MCF 10A (cell line): Measurements from ENCODE around the gene SSMEM1. TPM values are rescaled to one million over a fixed set of nuclear protein-coding genes. Genes with fewer than 3 reads are reported as not detected.
"Not testable (repeated sequence)": the region's sequence is repeated elsewhere in the genome, so short reads cannot be mapped to it uniquely, and the experiment has no call there.

Experiments used
- BruUV-seq: library from RNA; stranded (reverse); fragments of 400-500 nt; replicated peaks from 2 replicates; lab custom pipeline; 2021; lab: Mats Ljungman, UMichigan
- CTCF ChIA-PET: fragments of 300-600 bp; sonication (Branson Sonifier 250); formaldehyde crosslinking; extraction: SDS; loops from one replicate; lab custom pipeline; 2021; ENCODE audit warnings: antibody characterized with exemption, inconsistent platforms; lab: Yijun Ruan, JAX
- POLR2A ChIA-PET: fragments of 300-600, 350-650 bp; sonication (Branson Sonifier 250); formaldehyde crosslinking; extraction: SDS; loops from one replicate; lab custom pipeline; 2020; ENCODE audit warnings: antibody characterized with exemption, inconsistent platforms; lab: Yijun Ruan, JAX
- DNase-seq: peaks from one replicate; pipeline ENCODE4 v3.0.0-alpha.2; 2018; ENCODE audit not compliant: unreplicated experiment
- H3K27ac Mint-ChIP-seq: one replicate; pipeline ENCODE4 v1.8.0; 2022; ENCODE audit warnings: mild to moderate bottlenecking, low read depth, mixed read lengths; ENCODE audit not compliant: unreplicated experiment
- H3K27me3 Mint-ChIP-seq: one replicate; pipeline ENCODE4 v1.8.0; 2022; ENCODE audit warnings: mixed read lengths; ENCODE audit not compliant: insufficient read depth, unreplicated experiment
- H3K36me3 Mint-ChIP-seq: one replicate; pipeline ENCODE4 v1.8.0; 2022; ENCODE audit warnings: mild to moderate bottlenecking, moderate library complexity, mixed read lengths; ENCODE audit not compliant: insufficient read depth, unreplicated experiment
- H3K4me1 Mint-ChIP-seq: one replicate; pipeline ENCODE4 v1.8.0; 2022; ENCODE audit warnings: mixed read lengths; ENCODE audit not compliant: insufficient read depth, unreplicated experiment
- H3K4me3 Mint-ChIP-seq: one replicate; pipeline ENCODE4 v1.8.0; 2022; ENCODE audit warnings: mild to moderate bottlenecking, moderate library complexity, mixed read lengths; ENCODE audit not compliant: unreplicated experiment
- H3K9me3 Mint-ChIP-seq: one replicate; pipeline ENCODE4 v1.8.0; 2022; ENCODE audit warnings: mixed read lengths; ENCODE audit not compliant: unreplicated experiment
- CTCF ChIP-seq: fragments of 200-600 bp; IDR thresholded peaks from one replicate; pipeline ENCODE4 v1.8.0; 2022; ENCODE audit warnings: antibody characterized with exemption, mild to moderate bottlenecking; ENCODE audit not compliant: unreplicated experiment
- intact Hi-C: fragments of 100-400 bp; cut with micrococcal nuclease; formaldehyde crosslinking; loops from 2 replicates; pipeline ENCODE4 v1.14.1; 2022
- total RNA-seq: library from RNA; stranded (reverse); gene quantifications from 2 replicates; pipeline ENCODE4 v1.2.3, GENCODE V29; 2022

SSMEM1 gene
- total RNA-seq, 1 experiment from 2014 or later: not detected

- Mint-ChIP-seq H3K9me3 (no peaks in the 10 kb centered on the region), H3K36me3 (no peaks in the 10 kb centered on the region), H3K27ac (no peak overlapping the region), H3K4me1 (no peaks in the 10 kb centered on the region), H3K4me3 (no peak overlapping the region), H3K27me3 (no peaks in the 10 kb centered on the region)
- BruUV-seq: no TSS peak
- DNase-seq: no peak
- intact Hi-C loops: no loop called here
- TF ChIP-seq CTCF: no peak
- ChIA-PET POLR2A (no interaction called here), CTCF (interaction anchor here (0.6 kb wide), 1 partner anchor 447 kb away, joined by 3 read pairs; no protein-coding TSS in a partner anchor)
Measured at GRCh38 chr7:130223646-130224045, 16.0 kb downstream of the SSMEM1 start.

GRCh38 chr7:130224210-130224609 is 16.6 kb downstream of the SSMEM1 start:
- Mint-ChIP-seq H3K4me3 (no peak overlapping the region), H3K4me1 (no peaks in the 10 kb centered on the region), H3K9me3 (no peaks in the 10 kb centered on the region), H3K27ac (no peak overlapping the region), H3K27me3 (no peaks in the 10 kb centered on the region), H3K36me3 (no peaks in the 10 kb centered on the region)
- ChIA-PET POLR2A (no interaction called here), CTCF (no interaction called here)
- intact Hi-C loops: no loop called here
- no TSS peak for BruUV-seq
- no peak for DNase-seq
- TF ChIP-seq CTCF: no peak

- DNase-seq, H3K27ac Mint-ChIP-seq, intact Hi-C loops, H3K9me3 Mint-ChIP-seq, H3K4me1 Mint-ChIP-seq, H3K4me3 Mint-ChIP-seq, BruUV-seq, H3K36me3 Mint-ChIP-seq, POLR2A ChIA-PET, H3K27me3 Mint-ChIP-seq: not testable (repeated sequence)
- CTCF ChIA-PET: interaction anchor here (0.6 kb wide), 1 partner anchor 9 kb away, joined by 4 read pairs; no protein-coding TSS in a partner anchor
Measured at GRCh38 chr7:130224923-130225322, 17.3 kb downstream of the SSMEM1 start.

GRCh38 chr7:130226333-130226732 is 18.7 kb downstream of the SSMEM1 start:
- no TSS peak for BruUV-seq
- intact Hi-C loops: no loop called here
- H3K4me1 Mint-ChIP-seq: no peaks in the 10 kb centered on the region
- H3K27ac Mint-ChIP-seq: no peak overlapping the region
- H3K27me3 Mint-ChIP-seq: no peaks in the 10 kb centered on the region
- no peak for TF ChIP-seq CTCF
- ChIA-PET POLR2A (interaction anchor here (0.6 kb wide), 1 partner anchor 338 kb away, joined by 3 read pairs; no protein-coding TSS in a partner anchor), CTCF (interaction anchor here (0.9 kb wide), 1 partner anchor 333 kb away, joined by 3 read pairs; no protein-coding TSS in a partner anchor)
- no peak overlapping the region for H3K4me3 Mint-ChIP-seq
- no peak for DNase-seq
- no peaks in the 10 kb centered on the region for H3K36me3 Mint-ChIP-seq
- H3K9me3 Mint-ChIP-seq: no peaks in the 10 kb centered on the region
